ENCODE data around the gene KRTAP4-9.

GRCh38 chr17:41153856-41154255 lies 48.7 kb downstream of the KRTAP4-9 start:
- no peak for TF ChIP-seq CTCF (IDR thresholded peaks at IDR 0.05)
- TF ChIP-seq POLR2AphosphoS5 (IDR thresholded peaks at IDR 0.05; ENCODE audit: low read depth, low read length) = no peak
- no peak for TF ChIP-seq REST (IDR thresholded peaks at IDR 0.05; ENCODE audit: insufficient read depth in 1 of 2, low read depth in 2 of 2, low read length in 1 of 2)
